Gastroesophageal sphincter (tissue), 4 donors: ENCODE data around the gene MED28. TPM values are rescaled to one million over a fixed set of nuclear protein-coding genes. Genes with fewer than 3 reads are reported as not detected.

Source experiments
- ATAC-seq: fragments of 150-250 bp; one replicate; pipeline ENCODE4 v1.9.1; 2016; ENCODE audit warnings: mild to moderate bottlenecking, moderate library complexity
- H3K27ac ChIP-seq, 4 donors: fragments of 200-600 bp; sonication (generic) in 3 of 4; 1 replicate in 3 of 4; 2 replicates in 1 of 4; pipeline ENCODE4 v1.5.1; 2016 to 2019
- H3K27me3 ChIP-seq: fragments of 200-600 bp; sonication (generic); one replicate; pipeline ENCODE4 v1.5.1; 2019
- H3K36me3 ChIP-seq, 2 donors: fragments of 200-600 bp; sonication (generic); one replicate each; pipeline ENCODE4 v1.5.1; 2019; ENCODE audit warnings: control low read depth in 1 of 2
- H3K4me1 ChIP-seq, 3 donors: fragments of 200-600 bp; sonication (generic); 1 replicate in 2 of 3; 2 replicates in 1 of 3; pipeline ENCODE4 v1.5.1; 2016 to 2019; ENCODE audit warnings: control low read depth in 2 of 3
- H3K4me3 ChIP-seq, 2 donors: fragments of 200-600 bp; sonication (generic); one replicate each; pipeline ENCODE4 v1.5.1; 2019; ENCODE audit warnings: mild to moderate bottlenecking in 1 of 2, moderate library complexity in 1 of 2
- H3K9me3 ChIP-seq, 3 donors: fragments of 200-600 bp; sonication (generic); one replicate each; pipeline ENCODE4 v1.5.1; 2017 to 2019; ENCODE audit warnings: control low read depth in 2 of 3
- EP300 ChIP-seq: sonication (generic); formaldehyde crosslinking; IDR thresholded peaks from one replicate; pipeline ENCODE4 v1.6.1; 2017; ENCODE audit warnings: antibody characterized with exemption, mild to moderate bottlenecking
- POLR2A ChIP-seq, 2 donors: fragments of 450-650 bp; IDR thresholded peaks; one replicate each; pipeline ENCODE4 v1.6.1; 2017; ENCODE audit warnings: antibody characterized with exemption in 2 of 2, mild to moderate bottlenecking in 2 of 2, moderate library complexity in 1 of 2
- POLR2AphosphoS5 ChIP-seq: sonication (generic); formaldehyde crosslinking; IDR thresholded peaks from one replicate; pipeline ENCODE4 v1.6.1; 2017; ENCODE audit warnings: antibody characterized with exemption
- WGBS, 2 donors: methylation state at CpG; one replicate each; pipeline ENCODE4 v1.1.5; 2018; ENCODE audit warnings: low coverage in 1 of 2; 5-methylcytosine and 5-hydroxymethylcytosine counted together
- total RNA-seq, 4 donors: library from RNA; depleted of rRNA; stranded (reverse); fragments of >200 nt; gene quantifications; one replicate each; pipeline ENCODE4 v1.1.0, GENCODE V29; 2016
- TF ChIP-seq, protein P1 (sequence below), 4 experiments: fragments of 200-600 bp in 2 of 4; fragments of 450-650 bp in 2 of 4; sonication (generic) in 1 of 4; IDR thresholded peaks; one replicate each; pipeline ENCODE4 v1.5.1; 2017 to 2019; ENCODE audit warnings: antibody characterized with exemption in 4 of 4, mild to moderate bottlenecking in 2 of 4, moderate library complexity in 2 of 4

The MED28 gene
- total RNA-seq, 4 donors from 2014 or later, result 12.9 to 23.3 (median 17.6) TPM

DNA sequence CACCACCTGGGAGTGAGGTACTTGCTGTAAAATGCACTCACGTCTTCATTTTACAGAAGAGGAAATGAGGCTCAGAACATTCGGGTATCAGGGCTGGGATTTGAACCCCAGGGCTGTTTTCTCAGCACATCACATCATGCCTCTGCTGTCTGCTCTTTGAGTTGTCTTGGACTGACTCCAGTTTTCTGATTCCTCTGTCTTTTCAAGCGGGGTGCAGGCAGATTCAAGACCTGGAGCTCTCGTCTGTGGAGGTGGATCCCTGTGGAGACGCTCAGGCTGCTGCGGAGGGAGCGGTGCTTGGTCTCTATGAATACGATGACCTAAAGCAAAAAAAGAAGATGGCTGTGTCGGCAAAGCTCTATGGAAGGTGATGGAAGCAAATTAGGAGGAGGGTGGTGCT lies 31.2 kb upstream of the MED28 start:
- WGBS, 2 donors, result 60 to 90% methylated on average over 1 to 2 of the region's 9 CpGs
- H3K27me3 ChIP-seq, result no peaks in the 10 kb centered on the region
- peaks cover 0 to 31% (median 7%) of the 10 kb centered on the region in 3 donors for H3K4me1 ChIP-seq
- TF ChIP-seq EP300, result no peak
- no peak for TF ChIP-seq POLR2A (IDR thresholded peaks at IDR 0.05)
- no peak for TF ChIP-seq POLR2AphosphoS5
- TF ChIP-seq, protein P1, sequence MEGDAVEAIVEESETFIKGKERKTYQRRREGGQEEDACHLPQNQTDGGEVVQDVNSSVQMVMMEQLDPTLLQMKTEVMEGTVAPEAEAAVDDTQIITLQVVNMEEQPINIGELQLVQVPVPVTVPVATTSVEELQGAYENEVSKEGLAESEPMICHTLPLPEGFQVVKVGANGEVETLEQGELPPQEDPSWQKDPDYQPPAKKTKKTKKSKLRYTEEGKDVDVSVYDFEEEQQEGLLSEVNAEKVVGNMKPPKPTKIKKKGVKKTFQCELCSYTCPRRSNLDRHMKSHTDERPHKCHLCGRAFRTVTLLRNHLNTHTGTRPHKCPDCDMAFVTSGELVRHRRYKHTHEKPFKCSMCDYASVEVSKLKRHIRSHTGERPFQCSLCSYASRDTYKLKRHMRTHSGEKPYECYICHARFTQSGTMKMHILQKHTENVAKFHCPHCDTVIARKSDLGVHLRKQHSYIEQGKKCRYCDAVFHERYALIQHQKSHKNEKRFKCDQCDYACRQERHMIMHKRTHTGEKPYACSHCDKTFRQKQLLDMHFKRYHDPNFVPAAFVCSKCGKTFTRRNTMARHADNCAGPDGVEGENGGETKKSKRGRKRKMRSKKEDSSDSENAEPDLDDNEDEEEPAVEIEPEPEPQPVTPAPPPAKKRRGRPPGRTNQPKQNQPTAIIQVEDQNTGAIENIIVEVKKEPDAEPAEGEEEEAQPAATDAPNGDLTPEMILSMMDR (IDR thresholded peaks at IDR 0.05), result no peak
- H3K36me3 ChIP-seq, result peaks cover 2 to 80% of the 10 kb centered on the region in 2 donors
- no peaks in the 10 kb centered on the region for H3K9me3 ChIP-seq
- no peak for ATAC-seq
- no peak overlapping the region for H3K4me3 ChIP-seq
- no peak overlapping the region for H3K27ac ChIP-seq

DNA sequence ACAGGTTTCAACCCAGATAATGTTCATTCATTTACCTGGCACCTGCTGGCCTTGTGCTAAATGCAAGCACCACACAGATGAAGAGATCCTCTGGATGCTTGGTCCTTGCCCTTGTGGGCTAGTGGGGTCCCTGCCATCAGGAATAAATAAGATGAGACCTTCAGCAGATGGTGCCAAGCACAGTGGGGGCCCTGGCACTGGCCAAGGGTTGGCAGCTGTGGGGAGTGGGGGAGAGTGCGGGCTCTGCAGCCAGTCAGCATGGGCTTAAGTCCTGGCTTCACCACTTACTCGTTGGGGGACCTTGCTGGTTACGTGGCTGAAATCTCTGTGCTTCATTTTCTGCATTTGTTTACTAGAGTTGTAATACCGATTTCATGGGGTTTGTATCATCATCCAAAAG lies 30.5 kb upstream of the MED28 start:
- 90 to 100% methylated on average over 1 to 2 of the region's 4 CpGs for WGBS, 2 donors
- ATAC-seq, result no peak
- peaks cover 2 to 87% of the 10 kb centered on the region in 2 donors for H3K36me3 ChIP-seq

DNA sequence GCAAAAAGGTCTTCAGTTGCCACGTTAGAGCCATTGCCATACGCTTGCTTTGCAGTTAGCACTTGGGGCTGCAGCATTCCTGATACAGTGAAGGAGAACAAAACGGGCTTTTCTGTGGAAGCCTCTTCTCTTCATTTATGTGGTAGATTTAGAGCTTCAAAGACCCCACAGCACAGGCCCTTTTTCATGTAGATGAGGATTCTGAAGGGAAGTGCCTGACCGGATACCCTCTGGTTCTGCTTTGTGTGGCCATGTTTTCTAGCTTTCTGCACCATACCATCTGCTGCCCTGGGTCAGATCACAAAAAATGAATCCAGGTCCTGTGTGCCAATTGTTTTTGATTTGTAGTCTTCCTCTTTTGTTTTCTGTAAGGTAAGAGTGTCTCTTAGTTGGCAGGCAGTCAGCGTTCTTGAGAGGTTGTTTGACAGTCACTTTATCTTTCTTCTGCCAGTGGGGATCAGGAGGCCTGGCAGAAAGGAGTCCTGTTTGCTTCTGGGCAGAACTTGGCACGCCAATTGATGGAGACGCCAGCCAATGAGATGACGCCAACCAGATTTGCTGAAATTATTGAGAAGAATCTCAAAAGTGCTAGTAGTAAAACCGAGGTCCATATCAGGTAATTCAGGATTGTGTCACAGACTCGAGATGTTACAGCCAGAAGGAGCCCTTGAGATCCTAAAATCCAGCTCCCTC lies 29.8 kb upstream of the MED28 start:
- Histone ChIP-seq H3K27me3 (no peaks in the 10 kb centered on the region), H3K27ac (no peak overlapping the region), H3K4me3 (no peak overlapping the region), H3K36me3 (peaks cover 2 to 92% of the 10 kb centered on the region in 2 donors), H3K4me1 (peaks cover 0 to 18% (median 0%) of the 10 kb centered on the region in 3 donors), H3K9me3 (no peaks in the 10 kb centered on the region)
- no peak for TF ChIP-seq POLR2AphosphoS5
- TF ChIP-seq, protein P1 (IDR thresholded peaks at IDR 0.05), result no peak
- TF ChIP-seq EP300, result no peak
- no peak for TF ChIP-seq POLR2A (IDR thresholded peaks at IDR 0.05)
- WGBS, 2 donors, result 80 to 95% methylated on average over 1 to 6 of the region's 10 CpGs
- ATAC-seq, result no peak

More for the DNA sequence above, 30.5 kb upstream of the MED28 start:
- TF ChIP-seq EP300, result no peak
- no peak for TF ChIP-seq POLR2AphosphoS5
- TF ChIP-seq POLR2A (IDR thresholded peaks at IDR 0.05), result no peak
- TF ChIP-seq, protein P1 (IDR thresholded peaks at IDR 0.05), result no peak
- Histone ChIP-seq H3K27ac (no peak overlapping the region), H3K27me3 (no peaks in the 10 kb centered on the region), H3K4me3 (no peak overlapping the region), H3K4me1 (peaks cover 0 to 25% (median 2%) of the 10 kb centered on the region in 3 donors), H3K9me3 (no peaks in the 10 kb centered on the region)

DNA sequence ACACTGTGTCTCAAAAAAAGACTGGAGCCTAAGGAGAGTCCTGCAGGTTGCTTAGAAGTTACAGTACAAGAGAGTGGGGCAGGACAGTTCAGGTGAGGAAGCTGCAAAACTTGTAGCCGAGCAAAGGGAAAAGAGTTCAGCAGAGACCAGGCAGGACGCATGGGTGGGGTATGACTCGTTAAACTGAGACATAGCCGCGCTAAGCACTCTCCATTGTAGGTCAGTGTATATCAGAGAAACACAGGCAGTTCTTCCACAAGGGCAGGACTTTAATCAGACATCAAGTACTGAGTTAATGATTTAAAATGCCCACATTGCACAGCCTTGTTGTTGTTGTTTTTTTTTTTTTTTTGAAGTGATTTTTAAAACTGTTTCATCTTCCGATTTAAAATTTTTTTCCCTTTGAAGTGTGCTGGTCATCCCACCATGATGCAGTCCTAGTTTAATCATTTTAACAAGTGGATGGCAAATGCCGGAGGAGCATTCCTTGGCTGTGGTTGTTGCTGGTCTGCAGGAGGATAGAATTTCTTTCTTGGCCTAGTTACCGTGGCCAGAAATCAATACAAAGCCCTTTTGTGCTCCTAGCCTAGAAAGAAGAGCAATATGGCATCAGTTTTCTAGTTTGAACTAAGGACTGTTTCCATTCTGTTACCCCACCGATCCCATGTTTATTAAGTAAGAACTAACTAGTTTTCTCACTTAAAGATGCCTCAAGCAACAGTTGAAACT lies 27.2 kb upstream of the MED28 start:
- no peak overlapping the region for H3K27ac ChIP-seq
- 79 to 84% methylated on average over 7 to 9 of the region's 9 CpGs for WGBS, 2 donors
- TF ChIP-seq POLR2AphosphoS5, result no peak
- TF ChIP-seq POLR2A (IDR thresholded peaks at IDR 0.05), result no peak
- no peak for TF ChIP-seq EP300
- TF ChIP-seq, protein P1 (IDR thresholded peaks at IDR 0.05), result no peak

More for the DNA sequence above, 27.2 kb upstream of the MED28 start:
- Histone ChIP-seq H3K27me3 (no peaks in the 10 kb centered on the region), H3K4me1 (no peaks in the 10 kb centered on the region), H3K9me3 (no peaks in the 10 kb centered on the region), H3K36me3 (peaks cover 2 to 100% of the 10 kb centered on the region in 2 donors), H3K4me3 (no peak overlapping the region)
- no peak for ATAC-seq
